A549 (cell line): ENCODE results near the gene RHAG. TPM values are rescaled to one million over a fixed set of nuclear protein-coding genes. Genes with fewer than 3 reads are reported as not detected.

Experiments
- ATAC-seq, 2 experiments: fragments of 200-7000 bp in 1 of 2; fragments of >200 bp in 1 of 2; cut with Nextera tagmentation in 1 of 2; cut with Tn5 transposase in 1 of 2; 3 replicates each; pipeline versions ENCODE4 v1.8.0 to v1.9.1; 2018 to 2020; ENCODE audit warnings: mild to moderate bottlenecking in 1 of 2, moderate library complexity in 1 of 2
- CTCF ChIA-PET: fragments of 300-600 bp; sonication (Branson Sonifier 250); formaldehyde crosslinking; extraction: SDS; loops from one replicate; lab custom pipeline; 2021; ENCODE audit warnings: antibody characterized with exemption, inconsistent platforms; lab: Yijun Ruan, JAX
- POLR2A ChIA-PET: fragments of 350-600 bp; formaldehyde crosslinking; extraction: SDS; loops from one replicate; lab custom pipeline; 2021; ENCODE audit warnings: antibody characterized with exemption, inconsistent platforms; lab: Yijun Ruan, JAX
- DNase-seq, 2 experiments: peaks; one replicate each; pipeline versions ENCODE4 v3.0.0 to v3.0.0-alpha.2; 2011 to 2016; ENCODE audit warnings: low read depth in 1 of 2, low spot score in 1 of 2
- FAIRE-seq: peaks from 2 replicates; lab custom pipeline; 2011; peaks lifted over from hg19 to GRCh38; lab: Jason Lieb, UNC
- H3K27ac ChIP-seq, 2 experiments: fragments of >200 bp; sonication (Bioruptor Twin); formaldehyde crosslinking; 3 replicates each; pipeline ENCODE4 v1.5.1; 2016 to 2017
- H3K4me1 ChIP-seq: fragments of >200 bp; sonication (Bioruptor Twin); formaldehyde crosslinking; 3 replicates; pipeline ENCODE4 v1.6.1; 2016
- H3K4me2 ChIP-seq: fragments of >200 bp; sonication (Bioruptor Twin); formaldehyde crosslinking; 3 replicates; pipeline ENCODE4 v1.6.1; 2016
- H3K4me3 ChIP-seq: fragments of >200 bp; sonication (Bioruptor Twin); formaldehyde crosslinking; 3 replicates; pipeline ENCODE4 v1.5.1; 2016
- H3K9me3 ChIP-seq: fragments of >200 bp; sonication (Bioruptor Twin); formaldehyde crosslinking; 3 replicates; pipeline ENCODE4 v1.6.1; 2016
- BHLHE40 ChIP-seq: IDR thresholded peaks from 2 replicates; pipeline ENCODE4 v1.6.1; 2012; ENCODE audit warnings: low read depth, low read length, inconsistent platforms
- CBX8 ChIP-seq: fragments of 200-600 bp; sonication (generic); IDR thresholded peaks from 2 replicates; pipeline ENCODE4 v1.6.1; 2016
- E2F6 ChIP-seq: IDR thresholded peaks from 2 replicates; pipeline ENCODE4 v1.6.1; 2012; ENCODE audit warnings: low read depth, borderline replicate concordance
- EHMT2 ChIP-seq: fragments of 200-600 bp; sonication (generic); IDR thresholded peaks from 2 replicates; pipeline ENCODE4 v1.6.1; 2016; ENCODE audit warnings: antibody characterized with exemption, low read depth, mild to moderate bottlenecking, moderate library complexity
- ESRRA ChIP-seq: fragments of 150-350 bp; IDR thresholded peaks from 2 replicates; pipeline ENCODE4 v1.6.1; 2014; ENCODE audit warnings: mild to moderate bottlenecking, low read length, borderline replicate concordance
- FOSB ChIP-seq: fragments of 250-450 bp; sonication (Bioruptor Pico); IDR thresholded peaks from 2 replicates; pipeline ENCODE4 v1.5.0; 2020; ENCODE audit warnings: mild to moderate bottlenecking, moderate library complexity
- GATA3 ChIP-seq: IDR thresholded peaks from 2 replicates; pipeline ENCODE4 v1.6.1; 2012; ENCODE audit warnings: borderline replicate concordance
- HEYL ChIP-seq: fragments of 250-450 bp; sonication (Bioruptor Pico); IDR thresholded peaks from 2 replicates; pipeline ENCODE4 v1.8.0; 2021; ENCODE audit warnings: mild to moderate bottlenecking, moderate library complexity
- HMGXB4 ChIP-seq: fragments of 250-450 bp; sonication (Bioruptor Pico); IDR thresholded peaks from 2 replicates; pipeline ENCODE4 v1.5.0; 2021; ENCODE audit warnings: mild to moderate bottlenecking, moderate library complexity, borderline replicate concordance
- KDM1A ChIP-seq: fragments of 200-600 bp; sonication (generic); IDR thresholded peaks from 2 replicates; pipeline ENCODE4 v1.6.1; 2016; ENCODE audit warnings: low read depth, mild to moderate bottlenecking
- MYC ChIP-seq: IDR thresholded peaks from 2 replicates; pipeline ENCODE4 v1.6.1; 2012; ENCODE audit warnings: mild to moderate bottlenecking, inconsistent platforms, low read length, improper control_type of control experiment, borderline replicate concordance
- PBX3 ChIP-seq: IDR thresholded peaks from 2 replicates; pipeline ENCODE4 v1.6.1; 2012
- POLR2A ChIP-seq: IDR thresholded peaks from 2 replicates; pipeline ENCODE4 v1.6.1; 2012; ENCODE audit warnings: mild to moderate bottlenecking, low read length
- POLR2AphosphoS2 ChIP-seq: conservative IDR thresholded peaks from 2 replicates; pipeline ENCODE4 v1.6.1; 2012; ENCODE audit warnings: low read length, improper control_type of control experiment, inconsistent platforms
- RAD21 ChIP-seq, 2 experiments: fragments of >200 bp in 1 of 2; sonication (Bioruptor Twin) in 1 of 2; formaldehyde crosslinking in 1 of 2; IDR thresholded peaks in 1 of 2; conservative IDR thresholded peaks in 1 of 2; 2 replicates in 1 of 2; 3 replicates in 1 of 2; pipeline ENCODE4 v1.6.1; 2012 to 2018; ENCODE audit warnings: inconsistent platforms in 1 of 2
- REST ChIP-seq: fragments of 200-600 bp; sonication (generic); IDR thresholded peaks from 2 replicates; pipeline ENCODE4 v1.6.1; 2016; ENCODE audit warnings: antibody characterized with exemption, mild to moderate bottlenecking, moderate library complexity
- RFX5 ChIP-seq: fragments of 450-650 bp; IDR thresholded peaks from 2 replicates; pipeline ENCODE4 v1.7.1; 2014; ENCODE audit warnings: antibody characterized with exemption, mild to moderate bottlenecking, moderate library complexity
- USF2 ChIP-seq: fragments of 450-650 bp; IDR thresholded peaks from 2 replicates; pipeline ENCODE4 v1.6.1; 2014; ENCODE audit warnings: antibody characterized with exemption
- ZNF302 ChIP-seq: fragments of 250-450 bp; sonication (Bioruptor Pico); IDR thresholded peaks from 2 replicates; pipeline ENCODE4 v1.9.0; 2021; ENCODE audit warnings: inconsistent platforms, mild to moderate bottlenecking, moderate library complexity
- WGBS: methylation state at CpG from one replicate; pipeline ENCODE4 v1.1.6; 2017; ENCODE audit errors: missing lambda C conversion rate; 5-methylcytosine and 5-hydroxymethylcytosine counted together
- polyA plus RNA-seq, 4 experiments: library from polyadenylated mRNA; depleted of rRNA in 3 of 4; stranded (reverse); fragments of >200 nt; fragmentation: RNase III in 1 of 4; extraction: RNeasy Plus Mini Kit Qiagen cat#74134 plus additional on column Dnase treatment in 1 of 4; gene quantifications; 2 replicates in 3 of 4; 3 replicates in 1 of 4; pipeline ENCODE4 v1.2.3, GENCODE V29; 2011 to 2017
- TF ChIP-seq, protein P1 (sequence below): IDR thresholded peaks from 2 replicates; pipeline ENCODE4 v1.6.1; 2012

RHAG gene
- polyA plus RNA-seq, 2 of the 4 experiments (the other 2 are of a cell fraction): 0.05 TPM; not detected in 1

- no peak overlapping the region for H3K27ac ChIP-seq
- no peak overlapping the region for H3K4me3 ChIP-seq
- ChIA-PET POLR2A (interaction anchor here (0.6 kb wide), 1 partner anchor 167 kb away, joined by 4 read pairs; no protein-coding TSS in a partner anchor), CTCF (no interaction called here)
- H3K4me2 ChIP-seq: no peak overlapping the region
- FAIRE-seq: no peak
- ATAC-seq: no peak
- WGBS: 36% methylated on average over 2 of the region's 2 CpGs
- H3K9me3 ChIP-seq: no peaks in the 10 kb centered on the region
- DNase-seq: no peak
- no peaks in the 10 kb centered on the region for H3K4me1 ChIP-seq
- TF ChIP-seq FOSB (CRISPR knock-in tag) (no peak), POLR2A (no peak), ZNF302 (CRISPR knock-in tag) (no peak), BHLHE40 (no peak), KDM1A (no peak)
Measured at GRCh38 chr6:49651239-49651638, 14.6 kb upstream of the RHAG start.

GRCh38 chr6:49649988-49650387 is 13.3 kb upstream of the RHAG start:
- FAIRE-seq (no peak), DNase-seq (no peak), ATAC-seq (no peak)
- POLR2A ChIA-PET: no interaction called here
- Histone ChIP-seq H3K4me3 (no peak overlapping the region), H3K4me1 (no peaks in the 10 kb centered on the region), H3K9me3 (no peaks in the 10 kb centered on the region), H3K4me2 (no peak overlapping the region)
- CTCF ChIA-PET: no interaction called here
- WGBS: 35% methylated on average over 1 of the region's 1 CpG
- TF ChIP-seq GATA3 (no peak), HEYL (CRISPR knock-in tag) (no peak), EHMT2 (no peak), CBX8 (no peak), USF2 (no peak)
- TF ChIP-seq, all 56 proteins: peak for 0
- no peak overlapping the region for H3K27ac ChIP-seq

GRCh38 chr6:49648036-49648435 is 11.4 kb upstream of the RHAG start:
- ATAC-seq (no peak), FAIRE-seq (no peak), DNase-seq (no peak)
- CTCF ChIA-PET: interaction anchor here (0.6 to 1.3 kb wide), 2 partner anchors 41 to 84 kb away, joined by 3 read pairs; no protein-coding TSS in a partner anchor
- POLR2A ChIA-PET: no interaction called here
- Histone ChIP-seq H3K4me1 (no peaks in the 10 kb centered on the region), H3K4me2 (no peak overlapping the region), H3K9me3 (no peaks in the 10 kb centered on the region), H3K4me3 (no peak overlapping the region), H3K27ac (no peak overlapping the region)
- TF ChIP-seq, protein P1, sequence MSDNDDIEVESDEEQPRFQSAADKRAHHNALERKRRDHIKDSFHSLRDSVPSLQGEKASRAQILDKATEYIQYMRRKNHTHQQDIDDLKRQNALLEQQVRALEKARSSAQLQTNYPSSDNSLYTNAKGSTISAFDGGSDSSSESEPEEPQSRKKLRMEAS: no peak

DNA sequence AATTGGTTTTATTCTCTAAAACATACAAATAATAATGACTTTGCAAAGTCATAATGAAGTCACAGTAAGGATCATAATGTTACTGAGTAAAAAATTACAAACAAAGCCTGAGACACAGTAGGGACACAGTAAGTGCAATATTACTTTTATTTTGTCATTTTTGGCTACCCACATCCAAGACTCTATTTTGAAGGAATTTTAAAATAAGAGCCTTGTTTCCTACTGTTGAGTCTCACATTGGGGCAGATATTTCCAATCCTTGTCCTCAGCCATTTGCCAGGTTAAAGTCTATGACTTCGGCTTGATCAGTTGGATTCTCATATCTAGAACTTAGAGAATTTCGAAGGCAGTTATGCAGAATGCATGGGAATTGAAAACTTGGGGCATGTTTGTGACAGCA is 10.8 kb upstream of the RHAG start:
- Histone ChIP-seq H3K27ac (no peak overlapping the region), H3K4me2 (no peak overlapping the region), H3K4me3 (no peak overlapping the region), H3K4me1 (no peaks in the 10 kb centered on the region), H3K9me3 (no peaks in the 10 kb centered on the region)
- TF ChIP-seq RFX5 (no peak), ESRRA (no peak), MYC (no peak), POLR2AphosphoS2 (no peak), HMGXB4 (no peak)
- ChIA-PET POLR2A (no interaction called here), CTCF (interaction anchor here (1.3 kb wide), 1 partner anchor 41 kb away, joined by 3 read pairs; no protein-coding TSS in a partner anchor)
- 27% methylated on average over 2 of the region's 2 CpGs for WGBS
- no peak for DNase-seq
- no peak for ATAC-seq
- no peak for FAIRE-seq

- Histone ChIP-seq H3K4me3 (no peak overlapping the region), H3K4me2 (no peak overlapping the region), H3K4me1 (no peaks in the 10 kb centered on the region), H3K27ac (no peak overlapping the region), H3K9me3 (no peaks in the 10 kb centered on the region)
- CTCF ChIA-PET: interaction anchor here (1.3 kb wide), 1 partner anchor 40 kb away, joined by 3 read pairs; no protein-coding TSS in a partner anchor
- 48% methylated on average over 4 of the region's 4 CpGs for WGBS
- DNase-seq: no peak
- no peak for FAIRE-seq
- POLR2A ChIA-PET: no interaction called here
- no peak for ATAC-seq
- TF ChIP-seq E2F6 (no peak), PBX3 (no peak), REST (no peak), RFX5 (no peak), BHLHE40 (no peak), RAD21 (conservative IDR thresholded peaks at IDR 0.05 in 1 of 2, IDR thresholded peaks at IDR 0.05 in 1 of 2) (no peak)
Measured at GRCh38 chr6:49646942-49647341, 10.3 kb upstream of the RHAG start.
